Measurements from ENCODE around the gene KATNAL2.

KATNAL2 gene

GRCh38 chr18:47067648-47068047 is 150.2 kb downstream of the KATNAL2 start:
- TF ChIP-seq, protein P1, sequence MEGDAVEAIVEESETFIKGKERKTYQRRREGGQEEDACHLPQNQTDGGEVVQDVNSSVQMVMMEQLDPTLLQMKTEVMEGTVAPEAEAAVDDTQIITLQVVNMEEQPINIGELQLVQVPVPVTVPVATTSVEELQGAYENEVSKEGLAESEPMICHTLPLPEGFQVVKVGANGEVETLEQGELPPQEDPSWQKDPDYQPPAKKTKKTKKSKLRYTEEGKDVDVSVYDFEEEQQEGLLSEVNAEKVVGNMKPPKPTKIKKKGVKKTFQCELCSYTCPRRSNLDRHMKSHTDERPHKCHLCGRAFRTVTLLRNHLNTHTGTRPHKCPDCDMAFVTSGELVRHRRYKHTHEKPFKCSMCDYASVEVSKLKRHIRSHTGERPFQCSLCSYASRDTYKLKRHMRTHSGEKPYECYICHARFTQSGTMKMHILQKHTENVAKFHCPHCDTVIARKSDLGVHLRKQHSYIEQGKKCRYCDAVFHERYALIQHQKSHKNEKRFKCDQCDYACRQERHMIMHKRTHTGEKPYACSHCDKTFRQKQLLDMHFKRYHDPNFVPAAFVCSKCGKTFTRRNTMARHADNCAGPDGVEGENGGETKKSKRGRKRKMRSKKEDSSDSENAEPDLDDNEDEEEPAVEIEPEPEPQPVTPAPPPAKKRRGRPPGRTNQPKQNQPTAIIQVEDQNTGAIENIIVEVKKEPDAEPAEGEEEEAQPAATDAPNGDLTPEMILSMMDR (IDR thresholded peaks at IDR 0.05; ENCODE audit: low read depth, low read length), result no peak

DNA sequence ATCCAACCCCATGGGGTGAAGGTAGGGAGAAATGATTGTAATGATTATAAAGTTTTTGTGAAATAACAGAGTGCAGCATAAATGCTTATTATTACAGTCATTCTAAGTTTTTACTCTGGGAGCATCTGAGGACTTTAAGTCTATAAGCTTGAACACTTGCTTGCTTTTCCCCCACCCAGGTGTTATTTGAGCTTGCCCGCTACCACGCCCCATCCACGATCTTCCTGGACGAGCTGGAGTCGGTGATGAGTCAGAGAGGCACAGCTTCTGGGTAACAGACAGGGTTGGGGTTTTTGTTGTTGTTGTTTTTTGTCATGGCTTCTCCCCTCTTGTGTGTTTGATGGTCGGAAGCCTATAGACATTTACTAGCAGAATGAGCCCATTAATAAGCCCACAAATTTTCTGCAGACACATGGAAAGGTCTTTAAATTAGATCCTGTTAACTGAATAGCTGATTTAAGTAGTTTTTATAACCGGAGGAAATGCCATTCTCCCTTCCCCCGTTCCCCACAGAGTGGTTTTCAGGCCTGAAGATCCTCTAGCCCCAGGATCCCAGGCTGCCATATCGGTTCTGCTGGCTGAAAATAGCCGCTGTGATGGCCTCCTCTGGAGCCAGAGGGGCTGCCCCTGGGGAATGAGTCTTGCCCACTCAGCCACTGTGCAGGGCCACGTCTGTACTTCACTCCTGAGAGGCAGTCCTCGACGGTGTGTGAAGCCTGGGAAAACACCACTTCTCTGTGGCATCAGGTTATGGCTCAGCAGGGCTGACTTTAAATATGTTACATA is 157.9 kb downstream of the KATNAL2 start:
- no peak overlapping the region for H3K4me3 ChIP-seq (ENCODE audit: low read depth, low read length)
- TF ChIP-seq, protein P1 (IDR thresholded peaks at IDR 0.05; ENCODE audit: low read depth, low read length), result no peak

More at GRCh38 chr18:47067648-47068047, 150.2 kb downstream of the KATNAL2 start:
- no peak overlapping the region for H3K4me3 ChIP-seq (ENCODE audit: low read depth, low read length)

DNA sequence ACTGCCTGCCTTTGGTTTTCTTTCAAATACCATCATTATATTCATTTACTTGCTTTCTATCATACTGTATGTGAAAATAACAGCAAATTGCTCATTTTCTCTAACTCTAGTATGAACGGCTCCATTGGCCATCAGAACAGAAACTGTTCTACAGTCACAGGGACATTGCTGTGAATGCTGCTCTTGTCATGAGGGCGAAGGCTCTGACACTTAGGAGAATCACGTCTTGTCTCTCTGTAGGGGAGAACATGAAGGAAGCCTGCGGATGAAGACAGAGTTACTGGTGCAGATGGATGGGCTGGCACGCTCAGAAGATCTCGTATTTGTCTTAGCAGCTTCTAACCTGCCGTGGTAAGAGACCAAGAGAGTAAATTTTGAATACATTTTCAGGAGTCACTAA is 159.7 kb downstream of the KATNAL2 start:
- TF ChIP-seq, protein P1 (IDR thresholded peaks at IDR 0.05; ENCODE audit: low read depth, low read length), result no peak
- no peak overlapping the region for H3K4me3 ChIP-seq (ENCODE audit: low read depth, low read length)

DNA sequence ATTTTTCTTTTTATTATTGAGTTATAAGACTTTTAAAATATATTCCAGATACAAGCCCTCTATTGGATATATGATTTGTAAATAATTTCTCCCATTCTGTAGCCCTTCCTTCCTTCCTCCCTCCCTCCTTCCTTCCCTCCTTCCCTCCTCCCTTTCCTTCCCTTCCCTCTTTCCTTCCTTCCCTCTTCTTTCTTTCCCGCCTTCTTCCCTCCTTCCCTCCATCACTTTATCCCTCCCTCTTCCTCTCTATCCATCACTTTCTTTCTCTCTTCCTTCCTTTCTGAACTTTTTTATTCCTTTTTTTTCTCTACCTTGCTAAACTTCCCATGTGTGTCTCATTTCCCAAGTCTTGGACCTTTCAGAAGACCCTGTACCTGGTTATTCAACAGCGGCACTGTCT is 163.5 kb downstream of the KATNAL2 start:
- TF ChIP-seq, protein P1 (IDR thresholded peaks at IDR 0.05; ENCODE audit: low read depth, low read length), result no peak
- no peak overlapping the region for H3K4me3 ChIP-seq (ENCODE audit: low read depth, low read length)

DNA sequence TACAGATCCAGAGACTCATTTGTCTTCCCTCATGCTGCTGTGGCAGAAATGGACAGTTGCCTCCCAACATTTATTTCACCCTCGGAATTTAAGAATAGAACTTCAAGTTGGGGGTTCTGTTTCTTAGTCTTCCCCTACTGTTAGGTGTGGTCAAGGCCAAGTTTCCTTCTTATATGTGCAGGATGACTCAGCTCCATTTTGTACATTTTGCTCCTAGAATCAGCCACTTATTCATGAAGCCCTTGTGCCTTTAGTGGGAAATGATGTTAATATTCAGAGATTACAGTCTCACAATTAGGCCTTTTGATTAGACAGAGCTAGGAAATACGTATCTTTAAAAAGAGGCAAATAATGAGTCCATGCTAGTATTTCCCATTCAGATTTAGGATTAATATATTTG is 164.2 kb downstream of the KATNAL2 start:
- H3K4me3 ChIP-seq (ENCODE audit: low read depth, low read length), result no peak overlapping the region
- TF ChIP-seq, protein P1 (IDR thresholded peaks at IDR 0.05; ENCODE audit: low read depth, low read length), result no peak

GRCh38 chr18:47087676-47088075 is 170.3 kb downstream of the KATNAL2 start:
- H3K4me3 ChIP-seq (ENCODE audit: low read depth, low read length), result no peak overlapping the region
- TF ChIP-seq, protein P1 (IDR thresholded peaks at IDR 0.05; ENCODE audit: low read depth, low read length), result no peak

DNA sequence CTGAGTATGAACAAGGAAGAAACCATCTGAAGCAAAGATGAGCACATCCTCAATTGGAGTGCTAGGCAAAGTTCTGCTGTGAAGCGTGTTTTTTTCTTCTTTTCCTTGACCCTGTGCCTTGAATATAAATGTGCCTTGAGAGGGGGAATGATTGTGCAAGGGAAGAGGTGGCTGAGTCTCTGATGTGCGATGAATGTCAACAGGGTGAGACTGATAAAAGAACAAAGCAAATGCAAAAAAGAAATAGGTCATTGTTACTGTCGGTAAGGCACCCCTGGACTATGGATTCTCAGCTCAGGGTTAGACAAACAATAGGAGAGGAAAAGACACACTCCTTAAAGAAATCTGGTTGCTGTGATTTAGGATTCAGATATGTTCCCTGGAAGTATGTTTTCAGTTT is 178.4 kb downstream of the KATNAL2 start:
- TF ChIP-seq, protein P1 (IDR thresholded peaks at IDR 0.05; ENCODE audit: low read depth, low read length), result no peak
- no peak overlapping the region for H3K4me3 ChIP-seq (ENCODE audit: low read depth, low read length)

Data from WI38 (cell line).